Stimulated activated naive CD4-positive, alpha-beta T cell treated with Interleukin-2 at 50 U/mL for 16 hours (primary cell): Measurements from ENCODE around the gene HEPACAM2.

Source experiments
- DNase-seq: peaks from one replicate; lab custom pipeline; 2025; lab: John Stamatoyannopoulos, UW

Gene HEPACAM2

GRCh38 chr7:93202594-93203250 is 23.5 kb downstream of the HEPACAM2 start:
- no peak for DNase-seq

GRCh38 chr7:93198472-93198871 is 27.8 kb downstream of the HEPACAM2 start:
- DNase-seq: no peak

GRCh38 chr7:93196336-93196735 is 29.9 kb downstream of the HEPACAM2 start:
- no peak for DNase-seq

GRCh38 chr7:93194386-93194785 is 31.9 kb downstream of the HEPACAM2 start:
- no peak for DNase-seq

- DNase-seq: no peak
These were observed 37.2 kb downstream of the HEPACAM2 start for GRCh38 chr7:93188870-93189634.

GRCh38 chr7:93185303-93186027 is 40.8 kb downstream of the HEPACAM2 start:
- DNase-seq: no peak

GRCh38 chr7:93179173-93179572 is 47.1 kb downstream of the HEPACAM2 start:
- DNase-seq: no peak

GRCh38 chr7:93178213-93178612 is 48.1 kb downstream of the HEPACAM2 start:
- DNase-seq: no peak

GRCh38 chr7:93176992-93177580 is 49.2 kb downstream of the HEPACAM2 start:
- DNase-seq: no peak

- no peak for DNase-seq
These were observed 51.0 kb downstream of the HEPACAM2 start for GRCh38 chr7:93175219-93175618.

- no peak for DNase-seq
These were observed 53.6 kb downstream of the HEPACAM2 start for GRCh38 chr7:93172683-93173082.

- no peak for DNase-seq
These were observed 54.6 kb downstream of the HEPACAM2 start for GRCh38 chr7:93171606-93172226.

GRCh38 chr7:93165447-93165846 is 60.8 kb downstream of the HEPACAM2 start:
- no peak for DNase-seq

GRCh38 chr7:93164766-93165165 is 61.5 kb downstream of the HEPACAM2 start:
- DNase-seq: no peak

- DNase-seq: no peak
These were observed 65.0 kb downstream of the HEPACAM2 start for GRCh38 chr7:93161181-93161762.

GRCh38 chr7:93160410-93160809 is 65.9 kb downstream of the HEPACAM2 start:
- DNase-seq: no peak

- no peak for DNase-seq
These were observed 66.8 kb downstream of the HEPACAM2 start for GRCh38 chr7:93159490-93159889.

GRCh38 chr7:93156884-93157283 is 69.4 kb downstream of the HEPACAM2 start:
- no peak for DNase-seq

- DNase-seq: no peak
These were observed 76.0 kb downstream of the HEPACAM2 start for GRCh38 chr7:93150200-93150835.

GRCh38 chr7:93148727-93149126 is 77.5 kb downstream of the HEPACAM2 start:
- DNase-seq: no peak

GRCh38 chr7:93148144-93148543 is 78.1 kb downstream of the HEPACAM2 start, which contains the start of gene SAMD9L:
TSS of gene SAMD9L (minus strand) at chr7:93148385. CDS start at chr7:93135971, 12,414 bp downstream.
- no peak for DNase-seq
